Upper lobe of left lung (tissue), 4 donors: ENCODE data around the gene PGGT1B.
"Not testable (repeated sequence)": the region's sequence is repeated elsewhere in the genome, so short reads cannot be mapped to it uniquely, and the experiment has no call there.

ENCODE experiments used
- POLR2A ChIP-seq, 4 donors: fragments of 450-650 bp; IDR thresholded peaks; one replicate each; pipeline ENCODE4 v1.5.1; 2016 to 2017; ENCODE audit warnings: antibody characterized with exemption in 4 of 4, mild to moderate bottlenecking in 2 of 4
- TF ChIP-seq, protein P1 (sequence below), 6 experiments: fragments of 450-650 bp in 4 of 6; fragments of 200-600 bp in 2 of 6; sonication (generic) in 2 of 6; IDR thresholded peaks; one replicate each; pipeline ENCODE4 v1.5.1; 2016 to 2019; ENCODE audit warnings: antibody characterized with exemption in 6 of 6

DNA sequence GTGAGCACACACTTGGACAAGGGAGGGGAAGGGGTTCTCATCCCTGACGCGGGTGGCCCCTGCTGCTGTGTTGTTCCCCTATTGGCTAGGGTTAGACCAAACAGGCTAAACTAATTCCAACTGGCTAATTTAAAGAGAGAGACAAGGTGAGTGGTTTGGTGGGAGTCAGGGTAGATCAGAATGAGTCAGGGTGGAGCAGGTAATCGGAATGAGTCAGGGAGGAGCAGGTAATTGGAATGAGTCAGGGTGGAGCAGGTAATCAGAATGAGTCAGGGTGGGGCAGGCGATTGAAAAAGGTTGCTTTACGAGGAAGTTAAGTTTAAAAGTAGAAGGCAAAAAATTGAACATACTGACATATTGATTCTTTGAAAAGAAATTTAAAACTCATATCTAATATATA is 13.3 kb downstream of the PGGT1B start:
- TF ChIP-seq, protein P1, sequence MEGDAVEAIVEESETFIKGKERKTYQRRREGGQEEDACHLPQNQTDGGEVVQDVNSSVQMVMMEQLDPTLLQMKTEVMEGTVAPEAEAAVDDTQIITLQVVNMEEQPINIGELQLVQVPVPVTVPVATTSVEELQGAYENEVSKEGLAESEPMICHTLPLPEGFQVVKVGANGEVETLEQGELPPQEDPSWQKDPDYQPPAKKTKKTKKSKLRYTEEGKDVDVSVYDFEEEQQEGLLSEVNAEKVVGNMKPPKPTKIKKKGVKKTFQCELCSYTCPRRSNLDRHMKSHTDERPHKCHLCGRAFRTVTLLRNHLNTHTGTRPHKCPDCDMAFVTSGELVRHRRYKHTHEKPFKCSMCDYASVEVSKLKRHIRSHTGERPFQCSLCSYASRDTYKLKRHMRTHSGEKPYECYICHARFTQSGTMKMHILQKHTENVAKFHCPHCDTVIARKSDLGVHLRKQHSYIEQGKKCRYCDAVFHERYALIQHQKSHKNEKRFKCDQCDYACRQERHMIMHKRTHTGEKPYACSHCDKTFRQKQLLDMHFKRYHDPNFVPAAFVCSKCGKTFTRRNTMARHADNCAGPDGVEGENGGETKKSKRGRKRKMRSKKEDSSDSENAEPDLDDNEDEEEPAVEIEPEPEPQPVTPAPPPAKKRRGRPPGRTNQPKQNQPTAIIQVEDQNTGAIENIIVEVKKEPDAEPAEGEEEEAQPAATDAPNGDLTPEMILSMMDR (IDR thresholded peaks at IDR 0.05) = not testable (repeated sequence)
- TF ChIP-seq POLR2A (IDR thresholded peaks at IDR 0.05) = not testable (repeated sequence)
